Mucosa of rectum (tissue), 2 donors: ENCODE data around the gene COA8.
A peak's percentile ranks its signal among the peaks of the same experiment; 100 is the strongest.

Experiments
- H3K27ac ChIP-seq, 2 donors: one replicate each; pipeline ENCODE4 v1.7.0; 2013; ENCODE audit warnings: inconsistent platforms in 2 of 2, low read depth in 2 of 2, low read length in 2 of 2
- H3K27me3 ChIP-seq, 2 donors: one replicate each; pipeline ENCODE4 v1.7.0; 2013; ENCODE audit warnings: low read length in 2 of 2; ENCODE audit not compliant: control insufficient read depth in 2 of 2, insufficient read depth in 2 of 2
- H3K36me3 ChIP-seq, 2 donors: one replicate each; pipeline ENCODE4 v1.7.0; 2013; ENCODE audit warnings: low read length in 2 of 2; ENCODE audit not compliant: control insufficient read depth in 2 of 2, insufficient read depth in 2 of 2
- H3K4me1 ChIP-seq, 2 donors: one replicate each; pipeline ENCODE4 v1.7.0; 2013; ENCODE audit warnings: low read length in 2 of 2, mild to moderate bottlenecking in 1 of 2; ENCODE audit not compliant: control insufficient read depth in 2 of 2, insufficient read depth in 2 of 2
- H3K4me3 ChIP-seq, 2 donors: one replicate each; pipeline ENCODE4 v1.7.0; 2013; ENCODE audit warnings: low read length in 2 of 2
- H3K9ac ChIP-seq, 2 donors: one replicate each; pipeline ENCODE4 v1.7.0; 2013; ENCODE audit warnings: low read length in 2 of 2, low read depth in 1 of 2, mild to moderate bottlenecking in 1 of 2
- H3K9me3 ChIP-seq, 2 donors: one replicate each; pipeline ENCODE4 v1.7.0; 2013; ENCODE audit warnings: low read length in 2 of 2; ENCODE audit not compliant: control insufficient read depth in 2 of 2
- donor health status: healthy.
- donor health status: Normal muscosa, but diverticular disease.

COA8 gene

GRCh38 chr14:103544388-103545218, 18.2 kb upstream of the COA8 start:
- Histone ChIP-seq H3K36me3 (no peaks in the 10 kb centered on the region), H3K4me3 (no peak overlapping the region), H3K9ac (no peak overlapping the region), H3K27ac (no peak overlapping the region), H3K9me3 (no peaks in the 10 kb centered on the region), H3K27me3 (no peaks in the 10 kb centered on the region), H3K4me1 (peaks cover 38 to 56% of the 10 kb centered on the region in 2 donors)

- Histone ChIP-seq H3K27ac (no peak overlapping the region), H3K36me3 (no peaks in the 10 kb centered on the region), H3K4me1 (peaks cover 37 to 56% of the 10 kb centered on the region in 2 donors), H3K9me3 (no peaks in the 10 kb centered on the region), H3K27me3 (no peaks in the 10 kb centered on the region), H3K4me3 (no peak overlapping the region), H3K9ac (no peak overlapping the region)
Measured at GRCh38 chr14:103545219-103545914, 17.4 kb upstream of the COA8 start.

DNA sequence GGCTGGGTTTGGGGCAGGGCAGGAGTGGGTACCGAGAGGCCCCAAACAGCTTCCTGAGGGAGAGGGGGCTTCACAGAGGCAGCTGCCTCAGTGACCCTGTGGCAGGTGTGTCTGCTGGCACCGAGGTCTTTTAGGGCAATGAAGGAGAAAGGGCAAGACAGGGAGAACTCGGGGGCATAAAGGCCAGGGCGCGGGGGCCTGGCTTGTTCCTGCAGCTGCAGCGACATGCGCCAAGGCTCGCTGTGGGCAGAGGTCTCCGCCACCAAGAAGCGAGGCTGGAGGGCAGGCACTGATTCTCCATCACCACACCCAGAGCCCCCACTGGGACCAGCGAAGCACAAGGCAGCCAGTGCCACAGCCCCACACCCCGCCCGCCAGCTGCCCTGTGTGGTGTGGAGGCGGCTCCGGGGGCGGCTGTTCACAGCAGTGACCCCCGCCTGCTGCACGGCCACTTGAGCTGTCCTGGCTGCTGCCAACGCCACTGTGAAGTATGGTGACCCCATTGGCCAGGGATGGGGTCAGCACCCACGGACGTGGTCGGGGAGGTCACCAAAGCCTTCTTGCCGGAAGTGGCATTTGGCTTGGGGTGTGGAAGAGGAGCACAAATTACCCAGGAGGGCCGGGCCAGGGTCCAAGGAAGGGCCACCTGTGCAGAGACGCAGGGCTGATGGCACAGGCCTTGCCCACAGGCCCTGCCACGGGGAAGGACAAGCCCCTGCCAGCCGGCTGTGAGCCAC, 16.7 kb upstream of the COA8 start:
- H3K27me3 ChIP-seq = no peaks in the 10 kb centered on the region
- no peaks in the 10 kb centered on the region for H3K9me3 ChIP-seq
- peaks cover 31 to 54% of the 10 kb centered on the region in 2 donors for H3K4me1 ChIP-seq
- H3K4me3 ChIP-seq = no peak overlapping the region
- H3K9ac ChIP-seq = no peak overlapping the region
- H3K27ac ChIP-seq = no peak overlapping the region
- no peaks in the 10 kb centered on the region for H3K36me3 ChIP-seq

GRCh38 chr14:103546652-103547454, 15.9 kb upstream of the COA8 start:
- Histone ChIP-seq H3K9me3 (no peaks in the 10 kb centered on the region), H3K4me1 (peaks cover 23 to 47% of the 10 kb centered on the region in 2 donors), H3K27me3 (no peaks in the 10 kb centered on the region), H3K9ac (no peak overlapping the region), H3K27ac (no peak overlapping the region), H3K36me3 (no peaks in the 10 kb centered on the region), H3K4me3 (no peak overlapping the region)

DNA sequence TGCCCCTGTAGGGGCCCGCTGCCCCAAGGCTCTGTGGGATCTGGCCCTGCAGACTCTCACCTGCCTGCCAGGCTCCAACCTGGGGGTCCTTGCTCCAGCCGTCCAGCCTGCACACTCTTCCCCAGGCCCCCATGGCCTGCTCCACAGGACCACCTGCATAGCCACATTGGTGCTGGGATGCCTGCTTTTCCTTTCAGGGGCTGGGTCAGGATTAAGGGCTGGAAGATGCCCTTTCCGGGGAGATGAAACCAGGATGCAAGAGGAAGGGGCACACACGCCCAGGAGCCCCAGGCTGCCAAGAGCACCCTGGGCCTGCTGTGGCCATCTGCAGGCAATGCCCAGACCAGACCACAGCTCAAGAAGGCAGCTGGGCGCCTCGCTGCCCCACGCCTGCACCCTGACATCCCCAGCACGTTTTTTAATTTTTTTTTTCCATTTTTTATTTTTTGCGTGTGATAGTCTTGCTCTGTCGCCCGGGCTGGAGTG, 15.3 kb upstream of the COA8 start:
- no peaks in the 10 kb centered on the region for H3K9me3 ChIP-seq
- H3K4me3 ChIP-seq = no peak overlapping the region
- peaks cover 17 to 40% of the 10 kb centered on the region in 2 donors for H3K4me1 ChIP-seq
- H3K9ac ChIP-seq = no peak overlapping the region
- no peaks in the 10 kb centered on the region for H3K36me3 ChIP-seq
- no peaks in the 10 kb centered on the region for H3K27me3 ChIP-seq
- H3K27ac ChIP-seq = no peak overlapping the region

GRCh38 chr14:103547941-103548462, 14.8 kb upstream of the COA8 start:
- Histone ChIP-seq H3K27me3 (no peaks in the 10 kb centered on the region), H3K9ac (no peak overlapping the region), H3K4me1 (peaks cover 12 to 35% of the 10 kb centered on the region in 2 donors), H3K36me3 (no peaks in the 10 kb centered on the region), H3K9me3 (no peaks in the 10 kb centered on the region), H3K4me3 (no peak overlapping the region), H3K27ac (no peak overlapping the region)

DNA sequence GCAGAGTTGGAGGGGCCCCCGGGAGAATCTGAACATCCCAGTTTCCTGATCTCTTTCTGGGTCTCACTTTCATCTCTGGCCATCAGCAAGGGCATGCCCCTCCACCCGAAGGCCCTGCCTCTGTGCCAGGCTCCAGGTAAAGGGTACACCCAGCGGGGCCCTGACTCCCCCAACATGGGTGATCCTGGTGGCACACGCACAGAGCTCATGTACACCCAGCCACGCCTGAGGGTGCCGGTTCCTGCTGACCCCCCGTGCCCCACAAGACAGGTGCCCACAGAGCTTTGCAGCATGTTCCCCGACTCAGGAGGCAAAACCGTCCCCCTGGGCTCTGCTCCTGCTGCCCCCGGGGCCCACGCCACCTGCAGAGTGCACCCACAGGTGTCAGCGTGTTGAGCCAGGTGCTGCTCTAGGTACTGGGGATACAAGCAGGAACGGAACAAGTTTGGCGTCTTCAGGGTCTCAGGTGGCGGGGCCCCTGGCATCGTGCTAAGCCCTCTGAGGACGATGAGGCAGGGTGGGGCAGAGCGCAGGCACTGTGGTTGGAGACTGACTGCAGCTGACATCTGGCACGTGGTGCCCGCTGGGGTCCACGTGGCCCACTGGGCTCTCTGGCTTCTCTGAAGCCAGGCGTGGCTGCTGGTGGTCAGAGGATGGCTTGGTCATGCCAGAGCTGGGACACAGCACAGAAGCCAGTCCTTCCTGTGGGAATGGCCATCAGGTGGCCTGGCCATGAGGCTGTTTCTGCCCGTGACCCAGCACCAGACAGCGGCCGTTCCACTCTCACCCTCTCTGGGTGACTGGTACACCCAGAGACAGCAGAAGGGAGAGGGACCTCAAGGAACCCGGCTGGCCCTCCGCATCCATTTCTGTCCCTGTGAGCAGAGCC, 14.1 kb upstream of the COA8 start:
- H3K27ac ChIP-seq = peak overlapping the region in 1 of 2 donors; percentile 32
- peaks cover 5 to 29% of the 10 kb centered on the region in 2 donors for H3K4me1 ChIP-seq

GRCh38 chr14:103549361-103550311, 13.1 kb upstream of the COA8 start:
- H3K4me3 ChIP-seq = no peak overlapping the region
- H3K27ac ChIP-seq = peak overlapping the region in 1 of 2 donors; percentile 32
- H3K36me3 ChIP-seq = no peaks in the 10 kb centered on the region
- no peaks in the 10 kb centered on the region for H3K27me3 ChIP-seq
- no peaks in the 10 kb centered on the region for H3K9me3 ChIP-seq
- H3K9ac ChIP-seq = no peak overlapping the region
- H3K4me1 ChIP-seq = peaks cover 4 to 22% of the 10 kb centered on the region in 2 donors

More for the DNA sequence above, 14.1 kb upstream of the COA8 start:
- no peaks in the 10 kb centered on the region for H3K9me3 ChIP-seq
- no peaks in the 10 kb centered on the region for H3K36me3 ChIP-seq
- no peaks in the 10 kb centered on the region for H3K27me3 ChIP-seq
- H3K9ac ChIP-seq = no peak overlapping the region
- no peak overlapping the region for H3K4me3 ChIP-seq
